GM21737 (cell line): ENCODE data around the gene PDE6G.
"Not testable (repeated sequence)": the region's sequence is repeated elsewhere in the genome, so short reads cannot be mapped to it uniquely, and the experiment has no call there.

ENCODE experiments used
- ATAC-seq: cut with Tn5 transposase; IDR thresholded peaks from one replicate; pipeline ENCODE4 v1.9.1; 2021; ENCODE audit warnings: mild to moderate bottlenecking, moderate library complexity; ENCODE audit not compliant: unreplicated experiment

The PDE6G gene

DNA sequence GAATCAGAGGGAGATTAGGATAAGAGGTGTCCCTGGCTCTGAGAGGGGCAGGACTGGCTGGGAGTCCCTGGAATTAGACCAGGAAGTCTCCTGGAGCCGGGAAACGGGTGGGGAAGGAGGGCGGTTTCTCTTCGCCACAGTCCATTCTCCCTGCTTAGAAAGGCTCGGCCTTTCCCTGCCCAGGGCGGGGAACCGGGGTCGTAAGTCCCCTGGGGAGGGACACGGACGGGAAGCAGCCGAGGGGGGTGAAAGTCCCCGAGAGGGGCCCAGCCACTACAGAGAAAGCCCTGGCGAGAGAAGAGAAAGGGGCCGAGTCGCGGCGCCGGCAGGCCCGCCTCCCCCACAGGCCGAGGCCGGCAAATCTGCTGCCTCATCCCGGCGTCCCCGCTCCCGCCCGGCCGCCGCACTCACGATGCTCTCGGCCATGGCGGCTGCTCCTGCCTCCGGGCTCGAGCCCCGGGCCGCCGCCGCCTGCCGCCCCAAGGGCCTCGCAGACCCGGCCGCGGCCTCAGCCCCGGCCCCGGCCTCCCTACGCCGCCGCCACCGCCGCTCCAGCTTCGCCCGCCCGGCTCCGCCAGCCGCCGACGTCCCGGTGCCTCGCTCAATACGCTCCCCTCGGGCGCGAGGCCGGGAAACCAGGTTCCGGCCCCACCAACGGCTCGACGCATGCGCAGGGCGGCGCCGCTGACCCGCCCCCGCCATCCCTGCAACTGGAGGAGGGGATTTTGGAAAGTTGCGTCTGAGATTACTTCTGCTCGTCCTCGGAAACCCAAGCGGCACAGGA, 19.6 kb downstream of the PDE6G start, which contains the start of the genes NPLOC4 and TSPAN10:
TSS of gene NPLOC4 (minus strand) at position 608 of the 784 bp plus-strand sequence. CDS start at position 426, 182 bp downstream.
TSS of gene TSPAN10 (plus strand) at position 692 of the 784 bp plus-strand sequence. CDS start 5,217 bp downstream, outside the sequence.
- peak; percentile 84 for ATAC-seq

DNA sequence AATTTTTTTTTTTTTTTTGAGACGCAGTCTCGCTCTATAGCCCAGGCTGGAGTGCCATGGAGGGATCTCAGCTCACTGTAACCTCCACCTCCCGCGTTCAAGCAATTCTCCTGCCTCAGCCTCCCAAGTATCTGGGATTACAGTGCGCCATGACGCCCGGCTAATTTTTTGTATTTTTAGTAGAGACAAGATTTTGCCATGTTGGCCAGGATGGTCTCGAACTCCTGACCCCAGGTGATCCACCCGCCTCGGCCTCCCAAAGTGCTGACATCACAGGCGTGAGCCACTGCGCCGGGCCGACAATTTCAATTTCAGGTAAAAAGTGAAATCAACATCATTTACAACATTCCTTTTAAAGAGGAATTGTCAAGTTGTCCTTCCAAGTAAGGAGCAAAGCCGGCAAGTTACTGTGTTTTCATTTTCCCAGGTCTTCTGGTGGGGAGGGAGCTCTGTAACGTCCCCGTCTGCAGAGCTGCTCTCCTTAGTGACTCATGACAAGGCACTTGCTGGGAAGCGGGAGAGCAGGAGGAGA, 20.3 kb downstream of the PDE6G start:
- ATAC-seq: no peak

DNA sequence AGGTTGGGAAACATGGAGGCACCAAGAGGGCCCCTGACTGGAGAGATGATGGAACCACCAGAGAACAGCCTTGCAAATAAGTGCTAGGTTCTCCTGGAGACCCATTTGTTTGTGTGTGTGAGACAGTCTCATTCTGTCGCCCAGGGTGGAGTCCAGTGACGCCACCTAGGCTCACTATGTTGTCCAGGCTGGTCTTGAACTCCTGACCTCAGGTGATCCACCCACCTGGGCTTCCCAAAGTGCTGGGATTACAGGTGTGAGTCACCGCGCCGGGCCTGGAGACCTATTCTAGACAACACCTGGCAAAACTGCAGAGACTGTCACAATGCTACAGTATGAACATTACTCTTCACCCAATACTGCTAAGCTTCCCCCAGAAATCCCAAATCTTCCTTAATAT, 20.9 kb downstream of the PDE6G start:
- no peak for ATAC-seq

DNA sequence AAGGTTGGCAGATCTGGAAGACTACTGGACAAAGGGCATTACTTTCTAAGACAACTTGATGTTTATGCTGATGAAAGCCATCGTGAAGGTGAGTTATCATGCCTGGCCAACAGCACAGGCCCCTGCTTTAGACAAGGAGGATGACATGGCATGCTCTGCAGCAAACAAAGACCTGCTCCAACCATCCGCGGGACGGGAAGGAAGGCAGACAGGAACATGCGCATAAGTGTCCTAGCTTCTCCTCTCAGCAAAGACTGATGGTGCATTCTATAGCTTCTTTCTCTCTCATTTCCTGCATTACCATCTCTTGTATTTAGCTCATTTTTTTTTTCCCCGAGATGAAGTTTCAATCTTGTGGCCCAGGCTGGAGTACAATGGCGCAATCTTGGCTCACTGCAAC, 24.9 kb downstream of the PDE6G start:
- ATAC-seq: no peak

DNA sequence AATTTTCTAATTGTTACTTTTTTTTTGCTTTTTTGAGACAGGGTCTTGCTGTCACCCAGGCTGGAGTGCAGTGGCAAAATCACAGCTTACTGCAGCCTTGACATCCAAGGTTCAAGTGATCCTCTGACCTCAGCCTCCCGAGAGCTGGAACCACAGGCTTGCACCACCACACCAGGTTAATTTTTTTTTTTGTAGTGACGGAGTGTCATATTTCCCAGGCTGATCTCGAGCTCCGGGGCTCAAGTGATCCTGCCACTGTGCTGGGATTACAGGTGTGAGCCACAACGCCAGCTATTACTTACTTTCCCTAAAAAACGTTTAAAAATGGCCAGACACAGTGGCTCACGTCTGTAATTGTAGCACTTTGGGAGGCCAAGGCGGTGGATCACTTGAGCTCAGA, 26.1 kb downstream of the PDE6G start:
- ATAC-seq: no peak

DNA sequence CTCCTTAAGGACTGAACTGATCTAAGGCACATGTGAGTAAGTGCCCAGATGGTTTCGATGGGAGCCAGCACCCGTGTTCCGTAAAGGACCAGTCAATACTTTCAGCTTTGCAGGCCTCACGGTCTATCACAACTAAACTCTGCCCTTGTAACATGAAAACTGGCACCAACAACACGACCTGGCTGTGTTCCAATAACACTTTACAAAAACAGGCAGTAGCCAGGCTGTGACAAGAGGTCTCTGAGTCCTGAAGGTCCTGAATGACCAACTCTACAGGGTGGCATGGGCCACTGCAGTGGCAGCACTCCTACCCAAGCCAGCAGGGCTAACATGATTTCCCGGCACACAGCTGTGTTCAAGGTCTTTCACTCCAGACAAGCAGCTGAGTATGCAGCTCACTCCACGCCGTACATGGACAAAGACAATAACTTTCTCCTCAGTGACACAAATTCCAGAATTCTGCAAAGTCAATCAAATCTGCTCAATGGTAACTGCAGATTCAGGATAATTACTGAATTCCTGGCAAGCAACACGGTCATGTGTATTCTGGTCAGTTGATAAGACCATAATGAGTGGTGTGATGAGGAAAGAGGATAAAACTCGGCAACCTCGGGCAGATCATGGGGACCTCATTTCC, 34.7 kb downstream of the PDE6G start:
- ATAC-seq: no peak

DNA sequence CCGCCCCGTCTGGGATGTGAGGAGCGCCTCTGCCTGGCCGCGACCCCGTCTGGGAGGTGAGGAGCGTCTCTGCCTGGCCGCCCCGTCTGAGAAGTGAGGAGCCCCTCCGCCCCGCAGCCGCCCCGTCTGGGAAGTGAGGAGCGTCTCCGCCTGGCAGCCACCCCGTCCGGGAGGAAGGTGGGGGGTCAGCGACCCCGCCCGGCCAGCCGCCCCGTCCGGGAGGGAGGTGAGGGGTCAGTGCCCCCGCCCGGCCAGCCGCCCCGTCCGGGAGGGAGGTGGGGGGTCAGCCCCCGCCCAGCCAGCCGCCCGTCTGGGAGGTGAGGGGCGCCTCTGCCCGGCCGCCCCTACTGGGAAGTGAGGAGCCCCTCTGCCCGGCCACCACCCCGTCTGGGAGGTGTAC, 38.0 kb downstream of the PDE6G start:
- ATAC-seq: not testable (repeated sequence)

DNA sequence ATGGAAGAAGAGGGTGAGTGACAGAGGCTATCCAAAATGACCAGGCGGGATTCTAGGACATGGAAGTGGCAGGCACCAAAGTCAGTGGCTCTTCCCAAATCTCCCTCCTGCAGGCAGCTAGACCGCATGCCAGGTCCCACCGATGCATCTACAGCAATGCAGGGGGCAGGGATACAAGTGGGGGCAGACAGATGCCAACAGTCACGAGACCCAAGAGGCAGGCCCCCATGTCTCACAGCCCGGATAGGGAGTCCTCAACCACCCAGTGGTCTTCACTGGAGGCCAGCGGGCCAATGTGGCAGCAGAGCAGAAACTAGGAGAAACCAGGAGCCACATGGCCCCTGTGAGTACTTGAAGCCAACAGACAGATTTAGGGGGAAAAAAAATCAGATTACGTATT, 39.5 kb downstream of the PDE6G start:
- ATAC-seq: no peak

DNA sequence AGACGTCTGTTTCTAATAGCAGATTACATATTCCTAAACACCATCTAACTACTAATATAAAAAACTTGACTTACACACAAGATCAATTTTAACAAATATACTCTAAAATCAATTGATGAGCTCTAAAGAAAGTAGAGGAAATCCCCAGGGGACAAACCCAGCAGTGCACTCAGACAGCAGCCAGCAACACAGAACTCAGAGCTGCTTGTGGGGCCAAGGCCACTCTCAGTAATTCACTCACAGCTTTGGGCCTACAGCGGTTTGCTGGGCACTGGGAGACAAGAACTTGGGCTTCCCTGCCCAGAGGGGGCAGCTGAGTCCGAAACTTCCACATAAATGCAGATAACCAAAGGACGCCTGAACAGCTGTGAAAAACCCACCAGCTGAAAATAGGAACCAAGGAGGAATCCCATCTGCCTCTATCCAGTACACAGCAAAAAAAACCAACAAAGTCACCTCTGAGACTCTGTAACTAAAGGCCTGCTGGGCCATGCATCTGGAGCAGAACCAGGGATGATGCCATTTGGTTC, 40.9 kb downstream of the PDE6G start:
- ATAC-seq: no peak

DNA sequence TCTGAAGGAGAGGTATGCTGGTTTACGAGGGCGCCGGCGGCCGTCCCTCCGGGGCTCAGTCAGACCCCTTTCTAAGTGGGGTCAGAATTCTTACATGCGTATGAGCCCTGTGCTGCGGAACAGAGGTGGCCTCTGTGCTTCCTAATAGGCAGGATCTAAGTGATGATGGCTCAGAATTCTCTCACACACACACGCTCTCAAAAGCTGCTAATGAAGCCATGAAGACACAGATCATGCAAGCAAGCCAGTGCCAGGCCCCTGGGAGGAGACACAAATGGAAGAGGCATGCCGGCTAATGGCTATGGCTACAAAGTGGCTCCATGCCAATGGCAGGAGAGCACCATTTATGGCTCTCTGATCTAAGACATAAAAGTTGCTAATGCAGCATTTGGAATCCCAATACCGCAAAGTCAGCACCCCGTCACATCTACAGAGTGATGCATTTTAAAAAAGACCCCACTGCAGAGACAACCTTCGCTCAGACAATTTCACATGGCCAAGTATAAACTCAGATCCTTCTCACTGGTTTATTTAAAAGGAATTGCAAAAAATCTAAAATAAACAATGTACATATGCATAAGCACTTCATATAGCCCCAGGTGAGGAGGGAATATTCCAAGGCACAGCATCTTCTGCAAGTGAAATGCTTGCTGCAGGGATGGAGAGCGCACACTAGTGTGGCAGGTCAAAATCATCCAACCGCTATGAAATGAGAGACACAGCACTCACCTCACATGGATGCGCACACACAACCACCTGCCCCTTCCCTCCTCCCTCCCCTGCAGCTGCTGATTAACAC, 44.0 kb downstream of the PDE6G start:
- ATAC-seq: no peak

DNA sequence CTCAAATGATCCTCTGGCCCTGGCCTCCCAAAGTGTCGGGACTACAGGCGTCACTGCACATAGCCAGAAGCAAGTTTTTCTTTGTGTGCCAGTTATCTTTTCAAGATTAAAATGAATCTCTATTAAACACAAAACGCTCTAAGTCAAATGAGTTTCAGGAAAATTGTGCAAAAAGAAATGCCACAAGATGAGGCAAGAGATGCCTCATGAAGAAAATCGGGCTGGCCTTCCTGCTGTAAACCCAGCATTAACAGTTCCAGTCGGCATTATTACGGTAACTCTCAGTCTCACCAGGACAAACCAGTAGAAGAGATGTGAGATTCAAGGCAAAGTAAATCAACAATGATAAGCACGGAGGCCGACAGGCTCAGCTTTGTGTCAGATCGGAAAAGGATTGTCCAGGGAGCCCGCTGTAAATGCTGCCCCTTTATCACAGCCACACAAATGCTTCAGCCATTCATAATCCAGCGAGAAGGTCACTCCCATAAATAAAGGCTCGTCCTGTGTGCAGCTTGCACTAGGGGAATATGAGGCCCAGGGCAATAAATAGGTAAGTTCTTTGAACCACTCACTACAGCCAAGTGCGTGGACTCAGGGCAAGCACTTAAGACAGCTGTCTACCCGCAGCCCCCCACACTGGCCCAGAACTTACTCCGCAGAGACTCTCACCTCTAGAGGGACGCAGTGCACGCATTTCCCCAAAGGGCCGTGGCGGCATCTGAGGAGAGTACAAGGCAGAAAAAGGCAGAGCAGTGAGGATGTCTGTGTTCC, 46.6 kb downstream of the PDE6G start:
- no peak for ATAC-seq

DNA sequence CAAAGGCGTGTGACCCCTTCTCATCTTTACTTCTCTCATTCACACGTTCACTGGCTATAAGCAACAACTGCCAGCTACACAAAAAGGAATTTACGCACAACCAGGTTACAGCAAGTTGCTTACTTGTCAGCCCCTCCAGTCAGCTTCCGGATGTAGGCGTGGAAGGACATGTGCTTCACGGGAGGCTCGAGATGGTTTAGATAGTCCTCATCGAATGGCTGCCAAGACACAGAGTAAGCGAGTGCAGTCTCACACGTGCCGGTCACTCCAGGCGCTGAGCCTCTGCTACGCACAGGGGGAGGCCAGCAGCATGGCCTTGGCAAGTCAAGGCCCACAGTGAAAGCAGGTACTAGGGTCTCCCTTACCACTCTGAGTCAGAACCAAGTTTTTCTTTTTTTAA, 47.7 kb downstream of the PDE6G start:
- ATAC-seq: no peak

DNA sequence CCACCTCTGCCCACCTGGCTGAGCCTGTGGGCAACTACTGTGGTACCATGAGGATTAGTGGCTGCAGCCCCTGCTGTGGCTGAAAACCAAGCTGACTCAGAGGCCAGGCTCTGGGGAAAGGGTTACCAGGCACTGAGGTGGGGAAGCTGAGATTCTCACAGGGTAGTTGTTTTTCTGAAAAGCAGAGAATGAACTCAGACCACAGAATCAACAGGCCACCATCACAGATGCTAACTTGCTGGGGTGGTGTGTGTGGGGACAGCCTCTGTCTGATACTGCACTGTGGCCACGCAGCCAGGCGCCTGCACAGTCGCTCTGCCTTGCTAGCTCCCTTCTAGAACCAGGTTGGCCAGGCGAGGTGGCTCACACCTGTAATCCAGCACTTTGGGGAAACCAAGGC, 48.3 kb downstream of the PDE6G start:
- ATAC-seq: no peak

DNA sequence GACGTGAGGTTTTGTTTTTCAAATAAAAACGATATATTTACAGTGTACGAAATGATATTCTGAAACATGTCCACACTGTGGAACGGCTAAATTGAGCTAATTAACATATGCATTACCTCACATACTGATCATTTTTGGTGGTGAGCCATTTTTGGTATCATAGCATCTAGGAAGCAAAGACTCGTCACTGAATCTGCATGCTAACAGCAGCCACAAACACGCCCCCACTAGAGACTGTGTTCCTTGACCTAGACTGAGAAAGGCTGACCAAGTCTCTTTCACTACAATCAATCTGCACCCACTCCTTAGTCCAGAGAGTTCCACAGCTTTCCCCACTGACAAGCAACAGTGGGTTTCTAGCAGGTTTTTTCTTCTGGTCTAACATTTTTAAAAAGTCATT, 48.9 kb downstream of the PDE6G start:
- ATAC-seq: no peak

DNA sequence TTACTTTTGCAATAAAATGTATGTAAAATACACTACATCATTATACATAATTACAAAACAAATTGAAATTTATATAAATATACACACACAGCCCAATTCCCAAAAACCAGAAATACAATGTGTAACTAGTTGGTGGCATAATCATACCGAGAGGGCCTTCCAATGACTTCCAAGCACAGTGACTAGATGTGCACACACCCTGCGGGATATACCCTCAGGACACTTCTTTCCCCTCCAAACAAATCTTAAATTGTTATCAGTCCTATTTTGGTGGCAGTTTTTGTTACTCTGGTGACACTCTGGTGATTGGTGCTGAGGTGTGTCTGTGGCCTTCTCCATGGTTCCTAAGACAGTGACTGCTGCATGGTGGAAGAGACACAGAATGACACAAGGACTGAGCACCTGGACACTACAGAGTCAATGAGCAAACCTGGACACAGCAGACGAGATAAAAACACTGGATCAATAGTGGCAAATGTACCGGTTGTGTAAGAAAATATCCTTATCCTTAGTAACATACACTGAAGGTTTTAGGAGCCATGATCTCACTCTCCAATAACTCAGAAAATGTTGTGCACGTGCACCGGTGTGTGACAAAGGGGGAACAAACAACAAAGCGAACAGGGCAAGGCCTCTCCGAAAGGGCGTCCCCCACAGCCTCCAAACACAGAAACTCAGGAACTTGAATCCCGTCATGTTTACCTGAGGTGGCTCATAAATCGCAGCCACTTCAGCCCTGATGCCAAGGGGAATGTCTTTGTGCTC, 52.3 kb downstream of the PDE6G start:
- ATAC-seq: no peak

DNA sequence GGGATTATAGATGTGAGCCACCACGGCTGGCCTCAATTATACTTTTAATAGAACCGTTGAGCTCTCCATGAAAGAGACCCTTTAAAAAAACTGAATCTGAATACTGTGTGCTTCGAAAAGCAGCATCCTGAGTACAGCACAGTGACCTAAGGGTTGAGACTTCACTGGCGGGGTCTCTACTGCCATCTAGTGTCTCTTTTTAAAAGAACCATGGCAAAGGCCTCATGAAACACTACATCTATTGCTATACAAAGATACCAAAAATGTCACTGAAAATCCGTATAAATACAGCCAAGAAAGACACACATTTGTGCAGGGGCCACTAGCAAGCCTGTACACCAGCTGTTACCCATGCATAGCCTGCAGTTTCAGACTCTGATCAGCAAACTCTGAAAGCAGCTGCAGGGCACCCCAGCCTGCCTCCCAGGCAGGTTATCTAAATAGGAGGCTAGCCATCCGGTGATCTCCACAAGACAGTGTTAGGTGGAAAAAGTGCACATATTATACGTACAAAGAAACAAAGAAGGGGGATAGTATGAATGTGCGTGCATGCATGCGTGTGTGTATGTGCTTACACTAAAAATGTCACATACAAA, 54.7 kb downstream of the PDE6G start:
- ATAC-seq: no peak
